Measurements from ENCODE around the gene C7orf33.

C7orf33 gene

DNA sequence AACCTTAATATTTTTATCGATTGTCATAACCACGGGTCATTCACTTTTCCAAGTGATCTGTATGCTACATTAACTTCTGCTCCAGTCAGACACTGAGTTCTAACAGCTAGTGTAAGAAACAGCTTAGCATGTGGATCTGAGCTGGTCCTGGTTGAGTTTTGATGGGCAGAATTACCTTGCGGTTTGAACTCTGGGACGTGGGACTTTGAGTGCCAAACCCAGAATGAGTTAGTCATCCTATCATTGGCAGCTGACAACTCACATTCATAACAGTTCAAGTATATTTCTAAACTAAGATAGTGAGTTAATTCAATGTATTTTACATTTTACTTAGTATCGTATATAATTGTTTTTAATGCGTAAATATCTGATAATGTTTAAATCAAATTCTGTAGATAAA is 43.2 kb downstream of the C7orf33 start:
- no peak for DNase-seq

DNA sequence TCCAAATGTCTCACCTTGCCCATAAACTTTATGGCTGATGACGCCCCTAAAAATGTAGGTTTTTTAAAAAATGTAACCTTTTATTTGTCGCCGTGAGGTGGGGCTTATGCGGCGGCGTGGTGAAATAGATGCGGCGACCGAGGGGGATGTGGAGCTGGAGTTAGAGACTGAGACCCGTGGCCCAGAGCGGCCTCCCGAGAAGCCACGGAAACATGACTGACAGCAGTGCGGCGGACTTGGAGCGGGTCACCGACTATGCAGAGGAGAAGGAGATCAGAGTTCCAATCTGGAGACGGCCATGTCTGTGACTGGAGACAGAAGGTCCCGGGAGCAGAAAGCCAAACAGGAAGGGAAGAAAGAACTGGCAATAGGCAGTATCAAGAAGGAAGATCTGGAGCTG is 46.5 kb downstream of the C7orf33 start:
- no peak for DNase-seq

- DNase-seq = no peak
These were observed 55.3 kb downstream of the C7orf33 start for GRCh38 chr7:148645898-148646297.

- DNase-seq = no peak
These were observed 59.8 kb downstream of the C7orf33 start for GRCh38 chr7:148650232-148650858.

- no peak for DNase-seq
These were observed 62.2 kb downstream of the C7orf33 start for GRCh38 chr7:148652773-148653172.

DNA sequence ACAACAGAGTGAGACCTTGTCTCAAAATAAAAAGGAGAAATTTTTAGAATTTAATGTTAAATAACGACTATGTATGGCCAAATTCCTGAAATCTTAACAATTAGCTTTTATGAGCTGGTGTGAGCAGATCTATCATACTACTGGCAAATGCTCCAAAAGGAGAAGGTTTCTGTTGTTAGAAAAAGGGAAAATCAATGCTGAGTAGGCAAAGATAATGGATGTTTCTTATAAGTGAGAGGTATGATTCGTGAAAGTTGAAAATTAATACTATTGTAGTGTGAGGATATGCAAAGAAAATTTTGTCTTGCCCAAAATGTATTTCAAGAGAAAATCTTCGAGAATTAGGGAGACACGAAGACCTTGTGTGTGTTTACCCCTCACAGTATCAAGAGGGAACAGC is 67.4 kb downstream of the C7orf33 start:
- DNase-seq = no peak

- no peak for DNase-seq
These were observed 70.9 kb downstream of the C7orf33 start for GRCh38 chr7:148661471-148661870.

DNA sequence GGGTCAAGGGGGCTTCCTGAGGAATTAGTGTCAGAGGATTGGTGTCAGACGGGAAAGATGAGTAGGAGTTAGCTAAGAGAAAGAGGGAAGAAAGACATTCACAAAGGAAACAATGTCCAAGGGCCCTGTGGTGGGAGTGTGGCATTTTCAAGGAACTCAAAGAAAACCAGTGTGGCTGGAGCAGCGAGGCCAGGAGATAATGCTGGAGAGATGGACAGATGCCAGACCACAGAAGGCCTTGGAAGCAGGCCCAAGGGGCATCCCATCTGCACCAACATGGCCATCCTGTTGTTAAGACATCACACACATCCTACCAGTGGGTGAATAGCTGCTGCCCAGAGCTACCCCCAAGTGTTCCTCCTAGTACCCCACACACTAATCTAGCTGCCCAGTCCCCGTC is 72.1 kb downstream of the C7orf33 start:
- DNase-seq = no peak

DNA sequence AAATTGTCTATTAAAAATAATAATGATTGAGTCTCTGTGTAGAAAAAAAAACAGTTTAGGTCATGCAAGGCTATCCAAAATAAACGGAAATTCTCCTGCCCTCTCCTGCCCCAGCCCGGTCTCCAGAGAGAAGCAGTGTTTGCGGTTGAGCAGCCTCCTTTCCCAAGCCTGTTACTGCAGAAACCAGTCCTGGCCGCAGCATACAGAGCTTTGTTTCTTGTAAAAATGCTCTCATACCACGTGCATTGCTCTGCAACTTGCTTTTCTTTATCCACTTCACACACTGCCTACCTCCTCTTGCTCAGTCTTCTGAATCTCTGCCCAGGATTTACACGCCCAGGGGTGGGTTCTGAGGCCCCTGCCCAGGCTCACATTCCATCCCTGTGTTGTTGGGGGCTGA is 73.8 kb downstream of the C7orf33 start:
- DNase-seq = no peak

- no peak for DNase-seq
These were observed 74.7 kb downstream of the C7orf33 start for GRCh38 chr7:148665221-148665620.
